Transverse colon (tissue), 4 donors: ENCODE data around the gene CTBP2. TPM values are rescaled to one million over a fixed set of nuclear protein-coding genes. Genes with fewer than 3 reads are reported as not detected.
A peak's percentile ranks its signal among the peaks of the same experiment; 100 is the strongest.

Experiments used
- DNase-seq: peaks from one replicate; pipeline ENCODE4 v3.0.0-alpha.2; 2019
- H3K27ac ChIP-seq, 4 donors: fragments of 200-600 bp; sonication (generic); 2 replicates each; pipeline ENCODE4 v1.5.1; 2016 to 2018; ENCODE audit warnings: inconsistent platforms in 4 of 4
- H3K27me3 ChIP-seq: fragments of 200-600 bp; sonication (generic); 2 replicates; pipeline ENCODE4 v1.5.1; 2017; ENCODE audit warnings: inconsistent platforms
- H3K36me3 ChIP-seq, 4 donors: fragments of 200-600 bp; sonication (generic); 2 replicates each; pipeline ENCODE4 v1.5.1; 2017 to 2019; ENCODE audit warnings: inconsistent platforms in 4 of 4
- H3K4me1 ChIP-seq, 4 donors: fragments of 200-600 bp; sonication (generic); 2 replicates each; pipeline ENCODE4 v1.5.1; 2017 to 2020; ENCODE audit warnings: inconsistent platforms in 4 of 4
- H3K4me3 ChIP-seq, 4 donors: fragments of 200-600 bp; sonication (generic); 1 replicate in 1 of 4; 2 replicates in 3 of 4; pipeline versions ENCODE4 v1.5.1 to v1.6.1; 2017 to 2019; ENCODE audit warnings: inconsistent platforms in 4 of 4
- H3K9me3 ChIP-seq, 2 donors: fragments of 200-600 bp; sonication (generic); 2 replicates each; pipeline ENCODE4 v1.5.1; 2017 to 2019; ENCODE audit warnings: inconsistent platforms in 2 of 2
- CTCF ChIP-seq, 5 experiments: fragments of 200-600 bp in 3 of 5; fragments of 450-650 bp in 2 of 5; sonication (generic) in 3 of 5; IDR thresholded peaks; 1 replicate in 2 of 5; 2 replicates in 3 of 5; pipeline ENCODE4 v1.5.1; 2016 to 2017; ENCODE audit warnings: antibody characterized with exemption in 5 of 5, inconsistent platforms in 3 of 5, mild to moderate bottlenecking in 2 of 5, moderate library complexity in 1 of 5
- EP300 ChIP-seq: sonication (generic); formaldehyde crosslinking; IDR thresholded peaks from one replicate; pipeline ENCODE4 v1.6.1; 2017; ENCODE audit warnings: antibody characterized with exemption, low read depth
- POLR2A ChIP-seq: fragments of 450-650 bp; IDR thresholded peaks from one replicate; pipeline ENCODE4 v1.6.1; 2016; ENCODE audit warnings: antibody characterized with exemption, mild to moderate bottlenecking, moderate library complexity
- POLR2AphosphoS5 ChIP-seq, 3 donors: sonication (generic); formaldehyde crosslinking; IDR thresholded peaks; one replicate each; pipeline ENCODE4 v1.6.1; 2016; ENCODE audit warnings: antibody characterized with exemption in 3 of 3
- WGBS, 2 donors: methylation state at CpG; one replicate each; pipeline ENCODE4 v1.1.5; 2018; ENCODE audit warnings: low coverage in 1 of 2; 5-methylcytosine and 5-hydroxymethylcytosine counted together
- in situ Hi-C, 4 donors: fragments of 200-750 bp; cut with MboI; loops; one replicate each; pipeline versions ENCODE4 v1.15.0 to v1.15.1; 2017; ENCODE audit warnings: low sequenced_read_pairs in 3 of 4, low pct_ligation_motif_present in 1 of 4, low pct_unique_long_range_greater_than_20kb in 1 of 4
- intact Hi-C: fragments of 100-400 bp; cut with DNase I; formaldehyde crosslinking; loops from one replicate; pipeline ENCODE4 v1.15.1; 2023; ENCODE audit warnings: low total_unique reads
- total RNA-seq, 4 donors: library from RNA; depleted of rRNA; stranded (reverse); fragments of >200 nt; gene quantifications; one replicate each; pipeline ENCODE4 v1.1.0, GENCODE V29; 2016

The CTBP2 gene
- total RNA-seq, 4 donors from 2014 or later, result 71.9 to 247 (median 98.4) TPM

GRCh38 chr10:125057158-125058001, 103.0 kb downstream of the CTBP2 start:
- Histone ChIP-seq H3K36me3 (no peaks in the 10 kb centered on the region), H3K27me3 (no peaks in the 10 kb centered on the region), H3K4me3 (no peak overlapping the region), H3K27ac (peak overlapping the region; percentile 81 to 91 (median 86)), H3K4me1 (peaks cover 58 to 75% (median 66%) of the 10 kb centered on the region in 4 donors), H3K9me3 (no peaks in the 10 kb centered on the region)
- TF ChIP-seq POLR2A (no peak), POLR2AphosphoS5 (IDR thresholded peaks at IDR 0.05) (peak in 2 of 3 donors; percentile 61 to 62), EP300 (peak; percentile 67)
- DNase-seq, result peak; percentile 60
- in situ Hi-C loops, result loop anchor here in 1 of 4 donors (25.0 kb wide), 1 partner anchor 105 kb away; the partner anchor contains the start of gene CTBP2
- intact Hi-C loops, result loop anchor here (10.0 kb wide), 1 partner anchor 143 kb away; no protein-coding TSS in a partner anchor
- WGBS, 2 donors, result 9 to 33% methylated on average over 6 to 20 of the region's 20 CpGs

- H3K27me3 ChIP-seq, result no peaks in the 10 kb centered on the region
- H3K4me1 ChIP-seq, result peaks cover 48 to 66% (median 56%) of the 10 kb centered on the region in 4 donors
- TF ChIP-seq POLR2A (no peak), CTCF (IDR thresholded peaks at IDR 0.05) (no peak), POLR2AphosphoS5 (IDR thresholded peaks at IDR 0.05) (no peak), EP300 (no peak)
- no peaks in the 10 kb centered on the region for H3K9me3 ChIP-seq
- intact Hi-C loops (loop anchor here (10.0 kb wide), 1 partner anchor 142 kb away; no protein-coding TSS in a partner anchor), in situ Hi-C loops (loop anchor here in 1 of 4 donors (25.0 kb wide), 1 partner anchor 106 kb away; the partner anchor contains the start of gene CTBP2)
- no peak overlapping the region for H3K4me3 ChIP-seq
- H3K27ac ChIP-seq, result peak overlapping the region; percentile 81 to 91 (median 86)
- WGBS, 2 donors, result 71 to 85% methylated on average over 4 to 19 of the region's 21 CpGs
- no peaks in the 10 kb centered on the region for H3K36me3 ChIP-seq
- DNase-seq, result no peak
Observed at GRCh38 chr10:125056161-125057132, 103.9 kb downstream of the CTBP2 start.

GRCh38 chr10:125055446-125055845, 104.9 kb downstream of the CTBP2 start:
- no peaks in the 10 kb centered on the region for H3K9me3 ChIP-seq
- intact Hi-C loops, result loop anchor here (10.0 kb wide), 1 partner anchor 141 kb away; no protein-coding TSS in a partner anchor
- H3K4me1 ChIP-seq, result peaks cover 40 to 56% (median 47%) of the 10 kb centered on the region in 4 donors
- H3K36me3 ChIP-seq, result no peaks in the 10 kb centered on the region
- no peak overlapping the region for H3K4me3 ChIP-seq
- peak overlapping the region; percentile 81 to 91 (median 86) for H3K27ac ChIP-seq
- DNase-seq, result no peak
- in situ Hi-C loops, result loop anchor here in 1 of 4 donors (25.0 kb wide), 1 partner anchor 107 kb away; the partner anchor contains the start of gene CTBP2
- TF ChIP-seq POLR2A (no peak), CTCF (IDR thresholded peaks at IDR 0.05) (no peak), EP300 (no peak), POLR2AphosphoS5 (IDR thresholded peaks at IDR 0.05) (no peak)
- H3K27me3 ChIP-seq, result no peaks in the 10 kb centered on the region
- WGBS, 2 donors, result 38 to 69% methylated on average over 3 to 5 of the region's 5 CpGs

GRCh38 chr10:125054669-125055268, 105.6 kb downstream of the CTBP2 start:
- in situ Hi-C loops (loop anchor here in 1 of 4 donors (25.0 kb wide), 1 partner anchor 108 kb away; the partner anchor contains the start of gene CTBP2), intact Hi-C loops (loop anchor here (10.0 kb wide), 1 partner anchor 140 kb away; no protein-coding TSS in a partner anchor)
- H3K9me3 ChIP-seq, result no peaks in the 10 kb centered on the region
- peak in 2 of 3 donors; percentile 46 to 65 for TF ChIP-seq POLR2AphosphoS5 (IDR thresholded peaks at IDR 0.05)
- TF ChIP-seq POLR2A, result no peak
- TF ChIP-seq EP300, result no peak
- TF ChIP-seq CTCF (IDR thresholded peaks at IDR 0.05), result no peak
- peak overlapping the region; percentile 81 to 91 (median 86) for H3K27ac ChIP-seq
- no peaks in the 10 kb centered on the region for H3K27me3 ChIP-seq
- H3K4me1 ChIP-seq, result peaks cover 33 to 49% (median 42%) of the 10 kb centered on the region in 4 donors
- no peak overlapping the region for H3K4me3 ChIP-seq
- no peaks in the 10 kb centered on the region for H3K36me3 ChIP-seq
- 83 to 89% methylated on average over 8 to 9 of the region's 9 CpGs for WGBS, 2 donors
- no peak for DNase-seq
